ENCODE data around the gene KIF9.
"Not testable (repeated sequence)": the region's sequence is repeated elsewhere in the genome, so short reads cannot be mapped to it uniquely, and the experiment has no call there.

Gene KIF9

DNA sequence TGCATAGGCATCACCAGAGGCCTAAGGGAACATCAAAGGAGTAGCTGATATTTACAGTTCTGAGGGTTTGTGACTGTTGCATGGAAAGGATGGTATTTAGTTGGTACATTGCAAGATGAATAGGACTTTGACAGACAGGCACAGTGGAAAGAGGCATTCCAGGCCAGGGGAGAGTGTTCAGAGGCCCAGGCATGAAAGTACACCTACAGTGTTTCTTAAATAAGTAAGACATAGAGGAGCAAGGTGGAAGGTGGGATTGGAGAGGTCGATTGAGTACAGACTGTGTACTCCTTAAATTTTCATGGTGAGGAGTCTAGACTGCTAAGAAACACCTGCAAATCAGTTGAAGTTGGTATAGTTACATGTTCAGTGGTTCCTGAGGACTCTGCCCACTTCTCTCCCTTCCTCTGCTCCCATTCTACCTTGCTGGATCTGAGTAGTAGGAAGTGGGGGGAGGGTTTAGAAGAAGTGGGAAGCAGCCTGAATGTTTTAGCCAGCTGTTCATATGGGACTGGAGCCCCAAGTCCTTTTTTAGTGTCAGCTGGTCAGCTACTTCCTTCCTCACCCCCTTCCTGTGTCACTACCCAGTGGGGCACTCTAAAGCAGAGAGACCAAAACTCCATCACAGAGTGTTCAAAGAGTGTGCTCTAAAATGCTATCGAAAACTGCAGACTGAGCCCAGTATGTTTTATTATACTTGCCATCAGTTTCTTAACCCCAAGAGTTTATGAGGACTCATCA lies 14.1 kb upstream of the KIF9 start:
- no peak overlapping the region for H3K4me3 ChIP-seq (ENCODE audit: low read length)
- DNase-seq (ENCODE audit: low read depth, low spot score): no peak

- no peak for DNase-seq (ENCODE audit: low read depth, low spot score)
Observed at GRCh38 chr3:47295976-47296375, 13.4 kb upstream of the KIF9 start.

GRCh38 chr3:47295322-47295721 lies 12.7 kb upstream of the KIF9 start:
- no peak for DNase-seq (ENCODE audit: low read depth, low spot score)
- no peak overlapping the region for H3K4me3 ChIP-seq (ENCODE audit: low read length)

More at GRCh38 chr3:47295976-47296375, 13.4 kb upstream of the KIF9 start:
- no peak overlapping the region for H3K4me3 ChIP-seq (ENCODE audit: low read length)

DNA sequence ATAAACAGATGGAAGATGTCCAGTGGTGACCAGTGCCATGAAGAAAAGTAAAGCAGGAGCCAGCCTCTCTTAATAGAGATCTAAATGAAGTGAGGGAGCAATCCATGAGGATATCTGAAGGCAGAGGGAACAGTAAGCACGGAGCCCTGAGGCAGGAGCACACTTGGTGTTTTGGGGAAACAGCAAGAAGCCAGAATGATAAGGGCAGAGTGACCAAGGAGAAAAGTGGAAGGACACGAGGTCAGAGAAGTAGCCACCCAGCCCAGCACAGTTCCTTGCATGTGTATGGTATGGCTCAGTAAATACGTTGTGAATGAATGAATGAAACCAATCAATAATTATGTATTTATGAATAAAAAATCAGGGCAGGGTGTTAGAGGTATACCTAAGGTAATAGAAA lies 11.8 kb upstream of the KIF9 start:
- H3K4me3 ChIP-seq (ENCODE audit: low read length): no peak overlapping the region
- no peak for DNase-seq (ENCODE audit: low read depth, low spot score)

DNA sequence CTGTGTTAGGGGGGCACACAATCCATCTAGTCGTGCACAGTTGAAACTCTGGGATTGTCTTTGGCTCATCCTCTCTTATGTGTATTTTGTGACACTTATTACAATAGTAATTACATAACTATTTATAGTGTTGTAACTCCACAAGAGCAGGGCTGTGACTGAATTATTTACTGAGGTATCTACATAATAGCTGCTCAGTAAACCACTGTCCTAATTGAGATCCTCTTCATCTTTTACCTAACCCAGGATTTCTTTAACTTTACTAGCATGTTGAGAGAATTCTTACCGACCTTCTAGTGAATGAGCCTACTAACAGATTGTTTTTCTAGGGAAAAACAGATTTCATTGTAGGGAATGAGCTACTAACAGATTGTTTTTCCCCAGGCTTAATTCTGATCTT lies 11.2 kb upstream of the KIF9 start:
- no peak for DNase-seq (ENCODE audit: low read depth, low spot score)
- no peak overlapping the region for H3K4me3 ChIP-seq (ENCODE audit: low read length)

DNA sequence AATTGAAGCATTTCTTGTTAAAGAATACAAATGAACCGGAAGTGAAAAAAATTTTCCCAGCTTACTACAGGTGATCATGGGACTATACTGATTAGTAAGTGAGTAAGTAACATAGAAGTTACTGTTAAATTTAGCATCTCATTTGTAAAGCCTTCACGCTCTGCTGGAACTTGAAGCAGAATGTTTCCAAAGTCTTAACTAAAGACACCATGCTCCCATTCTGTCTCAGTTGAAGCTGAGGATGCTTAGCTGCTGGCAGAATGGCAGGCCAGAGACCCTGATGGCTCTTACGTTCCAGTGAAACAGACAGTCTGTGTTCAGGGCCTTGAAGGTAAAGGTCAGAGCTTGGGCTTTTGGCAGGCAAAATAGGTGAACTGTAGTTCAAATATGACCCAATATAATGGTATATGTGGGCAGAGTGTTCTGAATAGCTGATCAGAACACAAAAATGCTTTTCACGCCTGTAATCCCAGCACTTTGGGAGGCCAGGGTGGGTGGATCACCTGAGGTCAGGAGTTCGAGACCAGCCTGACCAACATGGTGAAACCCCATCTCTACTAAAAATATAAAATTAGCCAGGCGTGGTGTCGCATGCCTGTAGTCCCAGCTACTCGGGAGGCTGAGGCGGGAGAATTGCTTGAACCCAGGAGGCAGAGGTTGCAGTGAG lies 9.3 kb upstream of the KIF9 start:
- not testable (repeated sequence) for H3K4me3 ChIP-seq (ENCODE audit: low read length); DNase-seq (ENCODE audit: low read depth, low spot score)

DNA sequence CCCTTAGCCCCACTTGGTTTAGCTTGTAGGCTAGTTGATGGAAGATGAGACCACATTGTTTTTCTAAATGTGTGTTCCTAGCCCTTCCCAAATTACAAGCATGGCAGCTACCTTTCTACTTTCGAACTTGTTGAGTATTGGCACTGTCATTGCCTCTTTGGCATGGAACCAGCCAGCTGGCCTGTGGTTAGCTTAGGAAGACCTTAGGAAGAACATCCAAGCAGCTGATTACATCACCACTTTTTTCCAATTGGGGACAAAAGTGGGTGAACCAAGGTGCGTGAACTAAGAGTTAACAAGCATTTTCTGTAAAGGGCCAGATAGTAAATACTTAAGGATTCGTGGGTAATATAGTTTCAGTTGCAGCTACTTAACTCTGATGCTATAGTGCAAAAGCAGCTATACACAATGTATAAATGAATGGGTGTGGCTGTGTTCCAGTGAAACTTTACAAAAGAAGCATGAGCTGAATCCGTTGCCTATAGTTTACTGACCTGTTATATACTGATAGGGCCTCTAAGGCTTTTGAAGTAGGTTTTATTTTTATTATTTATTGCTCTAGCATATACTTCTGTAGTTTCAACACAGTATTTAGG lies 8.7 kb upstream of the KIF9 start:
- DNase-seq (ENCODE audit: low read depth, low spot score): no peak
- H3K4me3 ChIP-seq (ENCODE audit: low read length): no peak overlapping the region

- DNase-seq (ENCODE audit: low read depth, low spot score): no peak
Observed at GRCh38 chr3:47288966-47289910, 6.6 kb upstream of the KIF9 start.

GRCh38 chr3:47283591-47284364 lies 1.2 kb upstream of the KIF9 start:
- DNase-seq (ENCODE audit: low read depth, low spot score): no peak

More at GRCh38 chr3:47288966-47289910, 6.6 kb upstream of the KIF9 start:
- no peak overlapping the region for H3K4me3 ChIP-seq (ENCODE audit: low read length)

DNA sequence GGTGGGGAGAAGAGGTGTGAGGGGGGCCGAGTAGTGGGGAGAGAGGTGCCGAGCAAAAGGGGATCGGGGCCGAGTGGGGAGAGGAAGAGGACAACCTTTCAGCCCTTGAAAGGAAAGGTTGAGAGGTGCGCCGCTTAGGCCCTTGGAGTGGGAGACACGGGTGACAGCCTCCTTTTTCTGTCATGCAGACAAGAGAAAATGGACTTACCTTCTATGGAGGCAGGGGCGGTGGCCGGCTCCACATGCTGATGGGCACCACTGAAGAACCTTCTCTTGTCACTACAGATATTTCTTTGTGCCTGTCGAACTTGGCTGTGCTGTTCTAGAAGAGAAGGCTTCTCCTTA lies 566 bp upstream of the KIF9 start:
- peak overlapping the region; percentile 73 for H3K4me3 ChIP-seq (ENCODE audit: low read length)
- no peak for DNase-seq (ENCODE audit: low read depth, low spot score)

More at GRCh38 chr3:47283591-47284364, 1.2 kb upstream of the KIF9 start:
- H3K4me3 ChIP-seq (ENCODE audit: low read length): peak overlapping the region; percentile 73

DNA sequence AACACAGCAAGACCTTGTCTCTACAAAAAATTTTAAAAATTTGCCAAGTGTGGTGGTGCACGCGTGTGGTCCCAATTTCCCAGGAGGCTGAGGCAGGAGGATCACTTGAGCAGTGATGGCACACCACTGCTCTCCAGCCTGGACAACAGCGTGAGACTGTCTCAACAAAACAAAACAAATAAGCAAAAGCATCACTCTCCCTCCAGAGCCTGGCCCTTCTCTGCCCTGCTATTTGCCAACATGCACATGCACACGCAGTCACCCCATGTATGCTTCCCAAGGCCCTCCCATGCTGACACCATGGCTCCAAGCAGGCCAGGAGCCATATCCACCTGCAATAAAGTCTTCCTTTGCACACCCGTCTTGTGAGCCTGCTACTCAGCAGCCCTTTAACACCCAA lies 2.1 kb downstream of the KIF9 start:
- H3K4me3 ChIP-seq (ENCODE audit: low read length): no peak overlapping the region
- no peak for DNase-seq (ENCODE audit: low read depth, low spot score)

- H3K4me3 ChIP-seq (ENCODE audit: low read length): no peak overlapping the region
- no peak for DNase-seq (ENCODE audit: low read depth, low spot score)
Observed at GRCh38 chr3:47276558-47276957, 6.0 kb downstream of the KIF9 start.

DNA sequence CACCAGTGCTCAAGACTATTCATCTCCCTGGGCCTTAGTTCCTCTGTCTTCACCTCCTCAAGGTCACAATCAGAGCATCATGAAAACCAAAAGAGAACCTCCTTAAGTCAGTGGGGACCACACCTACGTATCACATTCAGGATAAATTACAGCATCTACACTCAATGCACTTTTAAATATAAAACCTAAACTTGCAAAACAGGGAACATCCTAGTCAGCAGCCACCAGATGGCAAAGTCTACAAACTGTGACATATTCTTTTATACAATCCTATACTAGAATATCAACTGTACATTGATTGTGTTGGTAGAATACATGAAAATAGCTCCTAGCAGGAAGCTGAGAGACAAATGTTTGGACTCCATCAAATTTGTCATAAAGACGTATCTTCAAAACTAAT lies 7.9 kb downstream of the KIF9 start:
- H3K4me3 ChIP-seq (ENCODE audit: low read length): no peak overlapping the region
- DNase-seq (ENCODE audit: low read depth, low spot score): no peak

DNA sequence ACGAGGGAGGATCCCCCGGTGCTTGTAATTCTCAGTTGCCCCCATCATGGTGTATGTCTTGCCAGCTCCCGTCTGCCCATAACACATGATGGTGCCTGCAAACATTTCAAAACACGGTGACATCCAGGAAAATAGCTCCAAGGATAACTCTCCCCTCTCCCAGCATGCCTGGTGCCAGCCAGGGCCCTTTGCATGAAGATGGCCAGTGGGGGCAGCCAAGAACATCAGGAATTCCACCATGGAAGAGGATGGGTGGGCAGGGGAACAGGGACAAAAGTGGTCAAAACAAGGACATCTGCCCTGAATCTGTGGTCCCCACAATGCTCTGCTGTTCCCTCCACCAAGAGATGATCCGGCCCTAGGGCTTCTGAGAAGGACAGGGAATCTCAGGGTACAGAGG lies 9.0 kb downstream of the KIF9 start:
- H3K4me3 ChIP-seq (ENCODE audit: low read length): no peak overlapping the region
- DNase-seq (ENCODE audit: low read depth, low spot score): no peak

DNA sequence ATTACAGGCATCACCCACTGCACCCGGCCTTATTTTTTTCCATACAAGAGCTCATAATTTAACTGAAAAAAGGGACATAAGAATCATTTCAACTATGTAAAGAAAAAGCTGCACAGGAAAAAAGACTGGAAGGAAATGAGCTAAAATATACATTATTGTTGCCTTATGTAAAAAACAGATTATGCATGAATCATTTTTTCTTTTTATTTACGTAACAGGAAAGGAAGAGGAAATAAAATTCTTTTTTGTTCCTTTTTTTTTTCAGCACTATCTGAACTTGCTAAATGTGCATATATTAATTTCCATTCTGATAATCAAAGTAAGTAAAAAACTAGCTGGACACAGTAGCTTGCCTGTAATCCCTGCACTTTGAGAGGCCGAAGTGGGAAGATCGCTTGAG lies 12.1 kb downstream of the KIF9 start:
- no peak for DNase-seq (ENCODE audit: low read depth, low spot score)

DNA sequence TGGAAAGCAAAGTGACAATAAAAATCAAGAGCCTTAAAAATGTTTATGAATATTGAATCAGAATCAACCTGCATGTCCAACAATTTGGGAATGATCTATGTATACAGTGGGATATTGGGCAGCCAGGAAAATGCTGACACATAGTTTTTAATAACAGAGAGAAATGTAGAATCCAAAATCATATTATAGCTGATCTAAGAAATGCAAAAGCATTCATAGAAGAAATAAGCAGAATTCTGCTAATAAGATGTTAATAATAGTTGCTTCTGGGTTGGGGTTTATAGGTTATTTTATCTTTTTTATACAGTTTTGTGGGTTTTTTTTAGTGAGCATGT lies 15.1 kb downstream of the KIF9 start:
- DNase-seq (ENCODE audit: low read depth, low spot score): no peak
- H3K4me3 ChIP-seq (ENCODE audit: low read length): no peak overlapping the region

More for the DNA sequence above, 12.1 kb downstream of the KIF9 start:
- no peak overlapping the region for H3K4me3 ChIP-seq (ENCODE audit: low read length)

GRCh38 chr3:47266709-47267489 lies 15.7 kb downstream of the KIF9 start:
- H3K4me3 ChIP-seq (ENCODE audit: low read length): no peak overlapping the region
- DNase-seq (ENCODE audit: low read depth, low spot score): peak; percentile 86

DNA sequence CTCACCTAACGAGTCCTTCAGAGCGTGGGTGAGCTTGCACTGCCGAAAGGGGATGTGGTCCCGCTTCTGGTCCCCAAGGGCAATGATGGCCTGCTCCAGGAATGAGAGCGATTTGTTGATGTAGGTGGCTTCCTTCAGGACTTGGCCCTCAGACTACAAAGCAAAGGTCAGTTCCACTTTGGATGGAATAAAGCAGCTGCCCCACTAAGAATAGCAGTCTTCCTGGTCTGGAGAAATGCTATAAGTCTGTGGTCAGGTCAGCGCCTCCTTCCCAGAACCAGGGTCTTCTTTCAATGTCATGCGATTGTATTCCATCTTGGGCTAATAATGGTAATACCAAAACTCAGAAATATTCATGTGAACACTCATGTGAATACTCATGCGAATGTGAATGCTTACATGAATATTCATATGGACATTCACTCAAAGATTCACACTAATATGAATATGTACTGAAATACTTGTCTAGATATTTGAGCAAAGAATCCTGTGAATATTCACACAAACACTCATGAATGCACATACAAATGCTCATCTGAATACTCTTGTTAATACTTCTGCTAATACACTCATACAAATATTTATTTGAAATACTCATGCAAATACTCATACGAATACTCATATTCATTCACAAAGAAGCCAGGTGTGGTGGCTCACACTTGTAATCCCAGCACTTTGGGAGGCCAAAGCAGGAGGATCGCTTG lies 16.7 kb downstream of the KIF9 start:
- no peak for DNase-seq (ENCODE audit: low read depth, low spot score)

More for the DNA sequence above, 16.7 kb downstream of the KIF9 start:
- H3K4me3 ChIP-seq (ENCODE audit: low read length): no peak overlapping the region
